Measurements from ENCODE around the gene MAPK8.

Gene MAPK8

GRCh38 chr10:48462482-48463020 lies 156.1 kb downstream of the MAPK8 start:
- no peak overlapping the region for H3K9ac ChIP-seq (ENCODE audit: low read depth, low read length)
- H3K4me1 ChIP-seq (ENCODE audit: control insufficient read depth, insufficient read depth, low read length): no peaks in the 10 kb centered on the region
- H3K36me3 ChIP-seq (ENCODE audit: control insufficient read depth, insufficient read depth, low read length): no peaks in the 10 kb centered on the region
- peaks cover 10% of the 10 kb centered on the region for H3K27me3 ChIP-seq (ENCODE audit: control insufficient read depth, insufficient read depth, low read length)
- no peak overlapping the region for H3K4me3 ChIP-seq (ENCODE audit: low read depth, low read length)
- H3K9me3 ChIP-seq (ENCODE audit: control insufficient read depth, insufficient read depth, low read length): no peaks in the 10 kb centered on the region

- Histone ChIP-seq H3K9me3 (ENCODE audit: control insufficient read depth, insufficient read depth, low read length) (no peaks in the 10 kb centered on the region), H3K27me3 (ENCODE audit: control insufficient read depth, insufficient read depth, low read length) (peaks cover 10% of the 10 kb centered on the region)
These were observed 157.0 kb downstream of the MAPK8 start for GRCh38 chr10:48463318-48464003.

GRCh38 chr10:48464121-48464870 lies 157.8 kb downstream of the MAPK8 start:
- H3K36me3 ChIP-seq (ENCODE audit: control insufficient read depth, insufficient read depth, low read length): peaks cover under 1% of the 10 kb centered on the region
- no peaks in the 10 kb centered on the region for H3K4me1 ChIP-seq (ENCODE audit: control insufficient read depth, insufficient read depth, low read length)
- no peak overlapping the region for H3K9ac ChIP-seq (ENCODE audit: low read depth, low read length)
- H3K9me3 ChIP-seq (ENCODE audit: control insufficient read depth, insufficient read depth, low read length): no peaks in the 10 kb centered on the region
- H3K27me3 ChIP-seq (ENCODE audit: control insufficient read depth, insufficient read depth, low read length): peaks cover 10% of the 10 kb centered on the region
- H3K4me3 ChIP-seq (ENCODE audit: low read depth, low read length): no peak overlapping the region

More at GRCh38 chr10:48463318-48464003, 157.0 kb downstream of the MAPK8 start:
- H3K9ac ChIP-seq (ENCODE audit: low read depth, low read length): no peak overlapping the region
- no peaks in the 10 kb centered on the region for H3K4me1 ChIP-seq (ENCODE audit: control insufficient read depth, insufficient read depth, low read length)
- H3K4me3 ChIP-seq (ENCODE audit: low read depth, low read length): no peak overlapping the region
- H3K36me3 ChIP-seq (ENCODE audit: control insufficient read depth, insufficient read depth, low read length): no peaks in the 10 kb centered on the region

GRCh38 chr10:48464871-48465736 lies 158.6 kb downstream of the MAPK8 start:
- Histone ChIP-seq H3K4me3 (ENCODE audit: low read depth, low read length) (no peak overlapping the region), H3K9ac (ENCODE audit: low read depth, low read length) (no peak overlapping the region), H3K36me3 (ENCODE audit: control insufficient read depth, insufficient read depth, low read length) (peaks cover 3% of the 10 kb centered on the region), H3K27me3 (ENCODE audit: control insufficient read depth, insufficient read depth, low read length) (peaks cover 10% of the 10 kb centered on the region), H3K4me1 (ENCODE audit: control insufficient read depth, insufficient read depth, low read length) (no peaks in the 10 kb centered on the region), H3K9me3 (ENCODE audit: control insufficient read depth, insufficient read depth, low read length) (no peaks in the 10 kb centered on the region)

- Histone ChIP-seq H3K9ac (ENCODE audit: low read depth, low read length) (no peak overlapping the region), H3K27me3 (ENCODE audit: control insufficient read depth, insufficient read depth, low read length) (peaks cover 10% of the 10 kb centered on the region), H3K36me3 (ENCODE audit: control insufficient read depth, insufficient read depth, low read length) (peaks cover 3% of the 10 kb centered on the region), H3K4me1 (ENCODE audit: control insufficient read depth, insufficient read depth, low read length) (no peaks in the 10 kb centered on the region), H3K9me3 (ENCODE audit: control insufficient read depth, insufficient read depth, low read length) (no peaks in the 10 kb centered on the region), H3K4me3 (ENCODE audit: low read depth, low read length) (peak overlapping the region; percentile 49)
These were observed 159.5 kb downstream of the MAPK8 start for GRCh38 chr10:48465860-48466521.

- peaks cover 10% of the 10 kb centered on the region for H3K27me3 ChIP-seq (ENCODE audit: control insufficient read depth, insufficient read depth, low read length)
- no peak overlapping the region for H3K9ac ChIP-seq (ENCODE audit: low read depth, low read length)
- peaks cover 3% of the 10 kb centered on the region for H3K36me3 ChIP-seq (ENCODE audit: control insufficient read depth, insufficient read depth, low read length)
- H3K4me3 ChIP-seq (ENCODE audit: low read depth, low read length): peak overlapping the region; percentile 49
- no peaks in the 10 kb centered on the region for H3K9me3 ChIP-seq (ENCODE audit: control insufficient read depth, insufficient read depth, low read length)
- no peaks in the 10 kb centered on the region for H3K4me1 ChIP-seq (ENCODE audit: control insufficient read depth, insufficient read depth, low read length)
These were observed 160.2 kb downstream of the MAPK8 start for GRCh38 chr10:48466611-48467240.

GRCh38 chr10:48467669-48468068 lies 161.2 kb downstream of the MAPK8 start:
- no peaks in the 10 kb centered on the region for H3K4me1 ChIP-seq (ENCODE audit: control insufficient read depth, insufficient read depth, low read length)
- peaks cover 3% of the 10 kb centered on the region for H3K36me3 ChIP-seq (ENCODE audit: control insufficient read depth, insufficient read depth, low read length)
- H3K9me3 ChIP-seq (ENCODE audit: control insufficient read depth, insufficient read depth, low read length): no peaks in the 10 kb centered on the region
- H3K27me3 ChIP-seq (ENCODE audit: control insufficient read depth, insufficient read depth, low read length): peaks cover 10% of the 10 kb centered on the region
- H3K9ac ChIP-seq (ENCODE audit: low read depth, low read length): no peak overlapping the region
- H3K4me3 ChIP-seq (ENCODE audit: low read depth, low read length): no peak overlapping the region

- no peak overlapping the region for H3K9ac ChIP-seq (ENCODE audit: low read depth, low read length)
- H3K36me3 ChIP-seq (ENCODE audit: control insufficient read depth, insufficient read depth, low read length): peaks cover 3% of the 10 kb centered on the region
- no peaks in the 10 kb centered on the region for H3K4me1 ChIP-seq (ENCODE audit: control insufficient read depth, insufficient read depth, low read length)
- no peak overlapping the region for H3K4me3 ChIP-seq (ENCODE audit: low read depth, low read length)
- peaks cover 10% of the 10 kb centered on the region for H3K27me3 ChIP-seq (ENCODE audit: control insufficient read depth, insufficient read depth, low read length)
- H3K9me3 ChIP-seq (ENCODE audit: control insufficient read depth, insufficient read depth, low read length): no peaks in the 10 kb centered on the region
These were observed 161.8 kb downstream of the MAPK8 start for GRCh38 chr10:48468130-48468790.

GRCh38 chr10:48468866-48469511 lies 162.5 kb downstream of the MAPK8 start:
- peaks cover 3% of the 10 kb centered on the region for H3K36me3 ChIP-seq (ENCODE audit: control insufficient read depth, insufficient read depth, low read length)
- no peaks in the 10 kb centered on the region for H3K9me3 ChIP-seq (ENCODE audit: control insufficient read depth, insufficient read depth, low read length)
- no peak overlapping the region for H3K4me3 ChIP-seq (ENCODE audit: low read depth, low read length)
- no peak overlapping the region for H3K9ac ChIP-seq (ENCODE audit: low read depth, low read length)
- no peaks in the 10 kb centered on the region for H3K4me1 ChIP-seq (ENCODE audit: control insufficient read depth, insufficient read depth, low read length)
- peaks cover 10% of the 10 kb centered on the region for H3K27me3 ChIP-seq (ENCODE audit: control insufficient read depth, insufficient read depth, low read length)

- no peak overlapping the region for H3K4me3 ChIP-seq (ENCODE audit: low read depth, low read length)
- H3K9me3 ChIP-seq (ENCODE audit: control insufficient read depth, insufficient read depth, low read length): no peaks in the 10 kb centered on the region
- no peak overlapping the region for H3K9ac ChIP-seq (ENCODE audit: low read depth, low read length)
- H3K27me3 ChIP-seq (ENCODE audit: control insufficient read depth, insufficient read depth, low read length): peaks cover 10% of the 10 kb centered on the region
- H3K36me3 ChIP-seq (ENCODE audit: control insufficient read depth, insufficient read depth, low read length): peaks cover 3% of the 10 kb centered on the region
- no peaks in the 10 kb centered on the region for H3K4me1 ChIP-seq (ENCODE audit: control insufficient read depth, insufficient read depth, low read length)
These were observed 163.1 kb downstream of the MAPK8 start for GRCh38 chr10:48469516-48470020.
